GM19043 (cell line): ENCODE data around the gene ALDH1A3.

ENCODE experiments used
- ATAC-seq: cut with Tn5 transposase; IDR thresholded peaks from one replicate; pipeline ENCODE4 v1.9.1; 2021; ENCODE audit warnings: low read depth; ENCODE audit not compliant: unreplicated experiment

ALDH1A3 gene

GRCh38 chr15:100944986-100945385, 65.4 kb downstream of the ALDH1A3 start:
- no peak for ATAC-seq

- ATAC-seq: no peak
These were observed 68.3 kb downstream of the ALDH1A3 start for GRCh38 chr15:100947760-100948429.

GRCh38 chr15:100948430-100948762, 68.8 kb downstream of the ALDH1A3 start:
- no peak for ATAC-seq

- no peak for ATAC-seq
These were observed 70.1 kb downstream of the ALDH1A3 start for GRCh38 chr15:100949691-100950090.

- no peak for ATAC-seq
These were observed 72.3 kb downstream of the ALDH1A3 start for GRCh38 chr15:100951965-100952364.

GRCh38 chr15:100952566-100952965, 72.9 kb downstream of the ALDH1A3 start:
- no peak for ATAC-seq

GRCh38 chr15:100958326-100959065, 78.9 kb downstream of the ALDH1A3 start:
- no peak for ATAC-seq

- no peak for ATAC-seq
These were observed 79.7 kb downstream of the ALDH1A3 start for GRCh38 chr15:100959066-100960050.
